Upper lobe of left lung (tissue), 6 donors: Measurements from ENCODE around the gene CDK7. TPM values are rescaled to one million over a fixed set of nuclear protein-coding genes. Genes with fewer than 3 reads are reported as not detected.

Experiments
- ATAC-seq, 2 donors: fragments of 200-7000 bp; cut with Tn5 transposase; one replicate each; pipeline ENCODE4 v1.9.1; 2022; ENCODE audit warnings: mild to moderate bottlenecking in 2 of 2, moderate library complexity in 2 of 2; ENCODE audit not compliant: low FRiP score in 2 of 2
- DNase-seq, 2 donors: peaks; one replicate each; pipeline ENCODE4 v3.0.0-alpha.2; 2019 to 2020
- H3K27ac ChIP-seq, 4 donors: fragments of 200-600 bp; sonication (generic); one replicate each; pipeline ENCODE4 v1.5.1; 2016 to 2019
- H3K27me3 ChIP-seq, 4 donors: fragments of 200-600 bp; sonication (generic); one replicate each; pipeline ENCODE4 v1.5.1; 2017 to 2019
- H3K36me3 ChIP-seq, 4 donors: fragments of 200-600 bp; sonication (generic); one replicate each; pipeline ENCODE4 v1.5.1; 2016 to 2019
- H3K4me1 ChIP-seq, 4 donors: fragments of 200-600 bp; sonication (generic); one replicate each; pipeline ENCODE4 v1.5.1; 2018 to 2019
- H3K4me3 ChIP-seq, 4 donors: fragments of 200-600 bp; sonication (generic); one replicate each; pipeline ENCODE4 v1.5.1; 2017 to 2019; ENCODE audit warnings: mild to moderate bottlenecking in 2 of 4, moderate library complexity in 1 of 4
- H3K9me3 ChIP-seq, 4 donors: fragments of 200-600 bp; sonication (generic); one replicate each; pipeline ENCODE4 v1.5.1; 2018 to 2019
- CTCF ChIP-seq, 6 experiments: fragments of 450-650 bp in 4 of 6; fragments of 200-600 bp in 2 of 6; sonication (generic) in 2 of 6; IDR thresholded peaks; one replicate each; pipeline ENCODE4 v1.5.1; 2016 to 2019; ENCODE audit warnings: antibody characterized with exemption in 6 of 6
- EP300 ChIP-seq, 4 donors: sonication (generic); formaldehyde crosslinking; IDR thresholded peaks; one replicate each; pipeline ENCODE4 v1.5.1; 2017; ENCODE audit warnings: antibody characterized with exemption in 4 of 4, control low read depth in 2 of 4
- POLR2A ChIP-seq, 4 donors: fragments of 450-650 bp; IDR thresholded peaks; one replicate each; pipeline ENCODE4 v1.5.1; 2016 to 2017; ENCODE audit warnings: antibody characterized with exemption in 4 of 4, mild to moderate bottlenecking in 2 of 4
- POLR2AphosphoS5 ChIP-seq, 2 donors: sonication (generic); formaldehyde crosslinking; IDR thresholded peaks; one replicate each; pipeline ENCODE4 v1.5.1; 2017; ENCODE audit warnings: antibody characterized with exemption in 2 of 2
- WGBS, 2 donors: methylation state at CpG; one replicate each; pipeline ENCODE4 v1.1.5; 2017 to 2018; 5-methylcytosine and 5-hydroxymethylcytosine counted together
- total RNA-seq, 6 donors: library from RNA; depleted of rRNA in 4 of 6; stranded (reverse); fragments of >200 nt in 4 of 6; gene quantifications; one replicate each; pipeline versions ENCODE4 v1.1.0 to v1.2.1, GENCODE V29; 2016 to 2021
- donor health status: DM: no; HTN: no; CAD: no; lungs with moderate emphysema.
- donor health status: DM: no; HTN: yes; CAD: no; lungs with severe emphysema.

CDK7 gene
- total RNA-seq, 6 donors from 2014 or later, result 8.3 to 36.4 (median 22.1) TPM

GRCh38 chr5:69202497-69202896 lies 32.2 kb upstream of the CDK7 start:
- DNase-seq (no peak), ATAC-seq (no peak)
- 97% methylated on average over 1 of the region's 1 CpG for WGBS, 2 donors
- no peak overlapping the region for H3K4me3 ChIP-seq
- no peaks in the 10 kb centered on the region for H3K4me1 ChIP-seq
- H3K36me3 ChIP-seq, result no peaks in the 10 kb centered on the region
- TF ChIP-seq CTCF (IDR thresholded peaks at IDR 0.05), result no peak
- no peak for TF ChIP-seq EP300 (IDR thresholded peaks at IDR 0.05)
- TF ChIP-seq POLR2A (IDR thresholded peaks at IDR 0.05), result no peak
- no peak for TF ChIP-seq POLR2AphosphoS5 (IDR thresholded peaks at IDR 0.05)
- no peaks in the 10 kb centered on the region for H3K9me3 ChIP-seq
- no peaks in the 10 kb centered on the region for H3K27me3 ChIP-seq
- no peak overlapping the region for H3K27ac ChIP-seq

- WGBS, 2 donors, result 94 to 97% methylated on average over 5 of the region's 5 CpGs
- no peak overlapping the region for H3K27ac ChIP-seq
Measured at GRCh38 chr5:69206528-69207190, 28.0 kb upstream of the CDK7 start.

DNA sequence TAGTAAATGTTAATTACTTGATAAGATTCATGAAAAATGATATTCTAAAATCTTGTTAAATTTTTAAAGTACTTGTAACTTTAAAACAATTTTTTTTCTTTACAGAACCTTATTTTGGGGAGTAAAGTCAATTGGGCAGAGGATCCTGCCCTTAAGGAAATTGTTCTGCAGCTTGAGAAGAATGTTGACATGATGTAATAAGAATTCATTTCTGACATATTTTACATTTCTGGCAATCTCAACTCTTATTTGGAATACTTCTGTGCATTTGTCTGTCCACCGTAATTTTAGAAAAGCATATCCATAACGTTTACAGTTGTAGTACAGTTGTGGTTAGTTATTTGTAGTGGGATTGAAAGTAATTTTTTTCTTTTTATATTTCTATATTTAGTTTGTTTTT lies 25.1 kb upstream of the CDK7 start:
- no peak for DNase-seq
- H3K27ac ChIP-seq, result no peak overlapping the region
- no peak for TF ChIP-seq EP300 (IDR thresholded peaks at IDR 0.05)
- TF ChIP-seq POLR2AphosphoS5 (IDR thresholded peaks at IDR 0.05), result no peak
- no peak for TF ChIP-seq CTCF (IDR thresholded peaks at IDR 0.05)
- no peak for TF ChIP-seq POLR2A (IDR thresholded peaks at IDR 0.05)
- H3K4me1 ChIP-seq, result no peaks in the 10 kb centered on the region
- no peak for ATAC-seq
- H3K27me3 ChIP-seq, result no peaks in the 10 kb centered on the region
- no peaks in the 10 kb centered on the region for H3K9me3 ChIP-seq
- no peaks in the 10 kb centered on the region for H3K36me3 ChIP-seq
- WGBS, 2 donors, result 71 to 74% methylated on average over 2 of the region's 2 CpGs
- H3K4me3 ChIP-seq, result no peak overlapping the region

More at GRCh38 chr5:69206528-69207190, 28.0 kb upstream of the CDK7 start:
- Histone ChIP-seq H3K36me3 (no peaks in the 10 kb centered on the region), H3K4me1 (no peaks in the 10 kb centered on the region), H3K9me3 (no peaks in the 10 kb centered on the region), H3K4me3 (no peak overlapping the region), H3K27me3 (no peaks in the 10 kb centered on the region)
- TF ChIP-seq POLR2A (IDR thresholded peaks at IDR 0.05), result no peak
- TF ChIP-seq EP300 (IDR thresholded peaks at IDR 0.05), result no peak
- TF ChIP-seq CTCF (IDR thresholded peaks at IDR 0.05), result no peak
- TF ChIP-seq POLR2AphosphoS5 (IDR thresholded peaks at IDR 0.05), result no peak
- DNase-seq, result no peak
- no peak for ATAC-seq

GRCh38 chr5:69211200-69211599 lies 23.5 kb upstream of the CDK7 start:
- Histone ChIP-seq H3K27ac (no peak overlapping the region), H3K4me1 (no peaks in the 10 kb centered on the region), H3K36me3 (no peaks in the 10 kb centered on the region), H3K4me3 (no peak overlapping the region), H3K9me3 (no peaks in the 10 kb centered on the region), H3K27me3 (no peaks in the 10 kb centered on the region)
- DNase-seq (no peak), ATAC-seq (no peak)
- 93 to 96% methylated on average over 2 of the region's 2 CpGs for WGBS, 2 donors
- TF ChIP-seq POLR2A (IDR thresholded peaks at IDR 0.05) (no peak), EP300 (IDR thresholded peaks at IDR 0.05) (no peak), CTCF (IDR thresholded peaks at IDR 0.05) (no peak)

- H3K27ac ChIP-seq, result no peak overlapping the region
- 75 to 91% methylated on average over 2 of the region's 2 CpGs for WGBS, 2 donors
- ATAC-seq (no peak), DNase-seq (no peak)
- TF ChIP-seq CTCF (IDR thresholded peaks at IDR 0.05) (no peak), POLR2A (IDR thresholded peaks at IDR 0.05) (no peak), EP300 (IDR thresholded peaks at IDR 0.05) (no peak), POLR2AphosphoS5 (IDR thresholded peaks at IDR 0.05) (no peak)
- H3K4me1 ChIP-seq, result peaks cover 0 to 4% (median 0%) of the 10 kb centered on the region in 4 donors
- H3K36me3 ChIP-seq, result no peaks in the 10 kb centered on the region
- H3K27me3 ChIP-seq, result no peaks in the 10 kb centered on the region
- H3K4me3 ChIP-seq, result no peak overlapping the region
- H3K9me3 ChIP-seq, result no peaks in the 10 kb centered on the region
Measured at GRCh38 chr5:69212022-69212421, 22.7 kb upstream of the CDK7 start.
